Measurements from ENCODE around the gene CEP112. TPM values are rescaled to one million over a fixed set of nuclear protein-coding genes. Genes with fewer than 3 reads are reported as not detected.

CEP112 gene
- total RNA-seq, 1 experiment from 2014 or later, result 6.1 TPM

DNA sequence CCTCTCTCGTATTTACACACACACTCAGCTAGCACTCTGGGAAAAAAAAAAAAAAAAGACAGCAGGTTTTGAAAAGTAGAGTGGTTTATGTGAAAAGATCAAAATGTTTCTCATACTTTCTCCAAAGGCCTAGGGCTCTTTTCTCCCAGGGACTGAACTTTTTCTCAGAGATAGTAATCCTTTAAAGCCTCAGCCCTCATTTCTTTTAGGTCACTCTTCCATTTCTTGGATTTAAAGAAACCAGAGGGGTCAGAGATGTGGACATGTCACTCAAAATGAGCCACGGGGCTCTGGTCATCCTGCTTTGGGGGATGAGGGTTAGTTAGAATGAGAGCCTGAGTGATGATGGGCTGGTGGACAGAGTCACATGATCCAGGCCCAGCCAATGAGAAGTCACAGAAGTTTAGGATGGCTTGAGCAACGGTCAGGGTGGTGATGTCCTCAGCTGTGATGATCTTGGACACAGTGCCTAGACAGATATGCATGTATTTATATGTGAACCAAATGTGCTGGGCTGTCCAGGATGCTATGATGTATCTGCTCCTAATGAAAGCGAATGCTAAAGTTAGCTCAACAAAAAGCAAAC is 596.8 kb downstream of the CEP112 start:
- peaks cover 6% of the 10 kb centered on the region; the same call in 1 of the 2 replicates for H3K9me3 Mint-ChIP-seq
- peaks cover 2% of the 10 kb centered on the region; the same call in 1 of the 2 replicates for H3K27me3 Mint-ChIP-seq (ENCODE audit: low read depth)
- no peak for TF ChIP-seq ZNF263 (CRISPR knock-in tag; IDR thresholded peaks at IDR 0.05; ENCODE audit: low read depth)
- no peak for TF ChIP-seq SMAD4 (CRISPR knock-in tag; IDR thresholded peaks at IDR 0.05)
- TF ChIP-seq GTF2I (CRISPR knock-in tag; conservative IDR thresholded peaks at IDR 0.05), result no peak
- TF ChIP-seq, protein P1, sequence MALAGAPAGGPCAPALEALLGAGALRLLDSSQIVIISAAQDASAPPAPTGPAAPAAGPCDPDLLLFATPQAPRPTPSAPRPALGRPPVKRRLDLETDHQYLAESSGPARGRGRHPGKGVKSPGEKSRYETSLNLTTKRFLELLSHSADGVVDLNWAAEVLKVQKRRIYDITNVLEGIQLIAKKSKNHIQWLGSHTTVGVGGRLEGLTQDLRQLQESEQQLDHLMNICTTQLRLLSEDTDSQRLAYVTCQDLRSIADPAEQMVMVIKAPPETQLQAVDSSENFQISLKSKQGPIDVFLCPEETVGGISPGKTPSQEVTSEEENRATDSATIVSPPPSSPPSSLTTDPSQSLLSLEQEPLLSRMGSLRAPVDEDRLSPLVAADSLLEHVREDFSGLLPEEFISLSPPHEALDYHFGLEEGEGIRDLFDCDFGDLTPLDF (CRISPR knock-in tag; IDR thresholded peaks at IDR 0.05), result no peak
- no peak for TF ChIP-seq KAT7 (CRISPR knock-in tag; IDR thresholded peaks at IDR 0.05; ENCODE audit: borderline replicate concordance)
- no peak for TF ChIP-seq JAZF1 (CRISPR knock-in tag; IDR thresholded peaks at IDR 0.05)
- no peak for TF ChIP-seq SMAD3 (CRISPR knock-in tag; IDR thresholded peaks at IDR 0.05; ENCODE audit: borderline replicate concordance)
- TF ChIP-seq, protein P2, sequence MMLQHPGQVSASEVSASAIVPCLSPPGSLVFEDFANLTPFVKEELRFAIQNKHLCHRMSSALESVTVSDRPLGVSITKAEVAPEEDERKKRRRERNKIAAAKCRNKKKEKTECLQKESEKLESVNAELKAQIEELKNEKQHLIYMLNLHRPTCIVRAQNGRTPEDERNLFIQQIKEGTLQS (CRISPR knock-in tag; conservative IDR thresholded peaks at IDR 0.05), result no peak
- TF ChIP-seq, protein P3, sequence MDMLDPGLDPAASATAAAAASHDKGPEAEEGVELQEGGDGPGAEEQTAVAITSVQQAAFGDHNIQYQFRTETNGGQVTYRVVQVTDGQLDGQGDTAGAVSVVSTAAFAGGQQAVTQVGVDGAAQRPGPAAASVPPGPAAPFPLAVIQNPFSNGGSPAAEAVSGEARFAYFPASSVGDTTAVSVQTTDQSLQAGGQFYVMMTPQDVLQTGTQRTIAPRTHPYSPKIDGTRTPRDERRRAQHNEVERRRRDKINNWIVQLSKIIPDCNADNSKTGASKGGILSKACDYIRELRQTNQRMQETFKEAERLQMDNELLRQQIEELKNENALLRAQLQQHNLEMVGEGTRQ (CRISPR knock-in tag; IDR thresholded peaks at IDR 0.05), result peak; percentile 83
- TF ChIP-seq TEAD1 (CRISPR knock-in tag; IDR thresholded peaks at IDR 0.05), result no peak
- TF ChIP-seq ZBTB21 (CRISPR knock-in tag; IDR thresholded peaks at IDR 0.05; ENCODE audit: borderline replicate concordance), result no peak
- TF ChIP-seq NFYB (CRISPR knock-in tag; conservative IDR thresholded peaks at IDR 0.05; ENCODE audit: low read depth), result peak; percentile 69
- TF ChIP-seq JUN (CRISPR knock-in tag; IDR thresholded peaks at IDR 0.05), result no peak
- TF ChIP-seq, protein P4, sequence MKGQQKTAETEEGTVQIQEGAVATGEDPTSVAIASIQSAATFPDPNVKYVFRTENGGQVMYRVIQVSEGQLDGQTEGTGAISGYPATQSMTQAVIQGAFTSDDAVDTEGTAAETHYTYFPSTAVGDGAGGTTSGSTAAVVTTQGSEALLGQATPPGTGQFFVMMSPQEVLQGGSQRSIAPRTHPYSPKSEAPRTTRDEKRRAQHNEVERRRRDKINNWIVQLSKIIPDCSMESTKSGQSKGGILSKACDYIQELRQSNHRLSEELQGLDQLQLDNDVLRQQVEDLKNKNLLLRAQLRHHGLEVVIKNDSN (CRISPR knock-in tag; IDR thresholded peaks at IDR 0.05), result peak; percentile 73
- TF ChIP-seq, protein P5, sequence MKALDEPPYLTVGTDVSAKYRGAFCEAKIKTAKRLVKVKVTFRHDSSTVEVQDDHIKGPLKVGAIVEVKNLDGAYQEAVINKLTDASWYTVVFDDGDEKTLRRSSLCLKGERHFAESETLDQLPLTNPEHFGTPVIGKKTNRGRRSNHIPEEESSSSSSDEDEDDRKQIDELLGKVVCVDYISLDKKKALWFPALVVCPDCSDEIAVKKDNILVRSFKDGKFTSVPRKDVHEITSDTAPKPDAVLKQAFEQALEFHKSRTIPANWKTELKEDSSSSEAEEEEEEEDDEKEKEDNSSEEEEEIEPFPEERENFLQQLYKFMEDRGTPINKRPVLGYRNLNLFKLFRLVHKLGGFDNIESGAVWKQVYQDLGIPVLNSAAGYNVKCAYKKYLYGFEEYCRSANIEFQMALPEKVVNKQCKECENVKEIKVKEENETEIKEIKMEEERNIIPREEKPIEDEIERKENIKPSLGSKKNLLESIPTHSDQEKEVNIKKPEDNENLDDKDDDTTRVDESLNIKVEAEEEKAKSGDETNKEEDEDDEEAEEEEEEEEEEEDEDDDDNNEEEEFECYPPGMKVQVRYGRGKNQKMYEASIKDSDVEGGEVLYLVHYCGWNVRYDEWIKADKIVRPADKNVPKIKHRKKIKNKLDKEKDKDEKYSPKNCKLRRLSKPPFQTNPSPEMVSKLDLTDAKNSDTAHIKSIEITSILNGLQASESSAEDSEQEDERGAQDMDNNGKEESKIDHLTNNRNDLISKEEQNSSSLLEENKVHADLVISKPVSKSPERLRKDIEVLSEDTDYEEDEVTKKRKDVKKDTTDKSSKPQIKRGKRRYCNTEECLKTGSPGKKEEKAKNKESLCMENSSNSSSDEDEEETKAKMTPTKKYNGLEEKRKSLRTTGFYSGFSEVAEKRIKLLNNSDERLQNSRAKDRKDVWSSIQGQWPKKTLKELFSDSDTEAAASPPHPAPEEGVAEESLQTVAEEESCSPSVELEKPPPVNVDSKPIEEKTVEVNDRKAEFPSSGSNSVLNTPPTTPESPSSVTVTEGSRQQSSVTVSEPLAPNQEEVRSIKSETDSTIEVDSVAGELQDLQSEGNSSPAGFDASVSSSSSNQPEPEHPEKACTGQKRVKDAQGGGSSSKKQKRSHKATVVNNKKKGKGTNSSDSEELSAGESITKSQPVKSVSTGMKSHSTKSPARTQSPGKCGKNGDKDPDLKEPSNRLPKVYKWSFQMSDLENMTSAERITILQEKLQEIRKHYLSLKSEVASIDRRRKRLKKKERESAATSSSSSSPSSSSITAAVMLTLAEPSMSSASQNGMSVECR (CRISPR knock-in tag; IDR thresholded peaks at IDR 0.05; ENCODE audit: borderline replicate concordance), result no peak
- TF ChIP-seq TEAD4 (CRISPR knock-in tag; IDR thresholded peaks at IDR 0.05), result no peak
- no peak for TF ChIP-seq GABPB1 (CRISPR knock-in tag; IDR thresholded peaks at IDR 0.05)
- TF ChIP-seq, protein P6, sequence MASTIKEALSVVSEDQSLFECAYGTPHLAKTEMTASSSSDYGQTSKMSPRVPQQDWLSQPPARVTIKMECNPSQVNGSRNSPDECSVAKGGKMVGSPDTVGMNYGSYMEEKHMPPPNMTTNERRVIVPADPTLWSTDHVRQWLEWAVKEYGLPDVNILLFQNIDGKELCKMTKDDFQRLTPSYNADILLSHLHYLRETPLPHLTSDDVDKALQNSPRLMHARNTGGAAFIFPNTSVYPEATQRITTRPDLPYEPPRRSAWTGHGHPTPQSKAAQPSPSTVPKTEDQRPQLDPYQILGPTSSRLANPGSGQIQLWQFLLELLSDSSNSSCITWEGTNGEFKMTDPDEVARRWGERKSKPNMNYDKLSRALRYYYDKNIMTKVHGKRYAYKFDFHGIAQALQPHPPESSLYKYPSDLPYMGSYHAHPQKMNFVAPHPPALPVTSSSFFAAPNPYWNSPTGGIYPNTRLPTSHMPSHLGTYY (CRISPR knock-in tag; IDR thresholded peaks at IDR 0.05), result no peak
- no peak for TF ChIP-seq NR2C2 (CRISPR knock-in tag; IDR thresholded peaks at IDR 0.05)
- no peak for TF ChIP-seq ESRRA (CRISPR knock-in tag; IDR thresholded peaks at IDR 0.05; ENCODE audit: borderline replicate concordance)
- TF ChIP-seq, protein P7, sequence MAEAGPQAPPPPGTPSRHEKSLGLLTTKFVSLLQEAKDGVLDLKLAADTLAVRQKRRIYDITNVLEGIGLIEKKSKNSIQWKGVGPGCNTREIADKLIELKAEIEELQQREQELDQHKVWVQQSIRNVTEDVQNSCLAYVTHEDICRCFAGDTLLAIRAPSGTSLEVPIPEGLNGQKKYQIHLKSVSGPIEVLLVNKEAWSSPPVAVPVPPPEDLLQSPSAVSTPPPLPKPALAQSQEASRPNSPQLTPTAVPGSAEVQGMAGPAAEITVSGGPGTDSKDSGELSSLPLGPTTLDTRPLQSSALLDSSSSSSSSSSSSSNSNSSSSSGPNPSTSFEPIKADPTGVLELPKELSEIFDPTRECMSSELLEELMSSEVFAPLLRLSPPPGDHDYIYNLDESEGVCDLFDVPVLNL (CRISPR knock-in tag; IDR thresholded peaks at IDR 0.05; ENCODE audit: borderline replicate concordance, low read depth), result no peak
- no peak for TF ChIP-seq ZNF232 (CRISPR knock-in tag; IDR thresholded peaks at IDR 0.05)
- no peak for TF ChIP-seq SOX15 (CRISPR knock-in tag; IDR thresholded peaks at IDR 0.05)
- TF ChIP-seq, protein P8, sequence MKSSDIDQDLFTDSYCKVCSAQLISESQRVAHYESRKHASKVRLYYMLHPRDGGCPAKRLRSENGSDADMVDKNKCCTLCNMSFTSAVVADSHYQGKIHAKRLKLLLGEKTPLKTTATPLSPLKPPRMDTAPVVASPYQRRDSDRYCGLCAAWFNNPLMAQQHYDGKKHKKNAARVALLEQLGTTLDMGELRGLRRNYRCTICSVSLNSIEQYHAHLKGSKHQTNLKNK (CRISPR knock-in tag; IDR thresholded peaks at IDR 0.05), result no peak
- TF ChIP-seq, protein P9, sequence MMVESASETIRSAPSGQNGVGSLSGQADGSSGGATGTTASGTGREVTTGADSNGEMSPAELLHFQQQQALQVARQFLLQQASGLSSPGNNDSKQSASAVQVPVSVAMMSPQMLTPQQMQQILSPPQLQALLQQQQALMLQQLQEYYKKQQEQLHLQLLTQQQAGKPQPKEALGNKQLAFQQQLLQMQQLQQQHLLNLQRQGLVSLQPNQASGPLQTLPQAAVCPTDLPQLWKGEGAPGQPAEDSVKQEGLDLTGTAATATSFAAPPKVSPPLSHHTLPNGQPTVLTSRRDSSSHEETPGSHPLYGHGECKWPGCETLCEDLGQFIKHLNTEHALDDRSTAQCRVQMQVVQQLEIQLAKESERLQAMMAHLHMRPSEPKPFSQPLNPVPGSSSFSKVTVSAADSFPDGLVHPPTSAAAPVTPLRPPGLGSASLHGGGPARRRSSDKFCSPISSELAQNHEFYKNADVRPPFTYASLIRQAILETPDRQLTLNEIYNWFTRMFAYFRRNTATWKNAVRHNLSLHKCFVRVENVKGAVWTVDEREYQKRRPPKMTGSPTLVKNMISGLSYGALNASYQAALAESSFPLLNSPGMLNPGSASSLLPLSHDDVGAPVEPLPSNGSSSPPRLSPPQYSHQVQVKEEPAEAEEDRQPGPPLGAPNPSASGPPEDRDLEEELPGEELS (CRISPR knock-in tag; IDR thresholded peaks at IDR 0.05), result no peak
- no peak for ATAC-seq
- H3K36me3 Mint-ChIP-seq, result no peaks in the 10 kb centered on the region
- DNase-seq (ENCODE audit: low spot score), result no peak
- ChIA-PET POLR2A (interaction anchor here (0.6 kb wide), 1 partner anchor 1386 kb away, joined by 3 read pairs; no protein-coding TSS in a partner anchor), CTCF (interaction anchor here (1.0 kb wide), 1 partner anchor 116 kb away, joined by 3 read pairs; no protein-coding TSS in a partner anchor)
- H3K4me1 Mint-ChIP-seq, result peaks cover 44% of the 10 kb centered on the region
- H3K27ac Mint-ChIP-seq, result no peak overlapping the region
- no peak overlapping the region for H3K4me3 Mint-ChIP-seq

Measured in WTC11 (cell line).